Fibroblast of the aortic adventitia (primary cell): ENCODE data around the gene BFSP1. TPM values are rescaled to one million over a fixed set of nuclear protein-coding genes. Genes with fewer than 3 reads are reported as not detected.
A peak's percentile ranks its signal among the peaks of the same experiment; 100 is the strongest.

Source experiments
- DNase-seq: peaks from one replicate; pipeline ENCODE4 v3.0.0-alpha.2; 2010; ENCODE audit warnings: low read depth
- H3K4me3 ChIP-seq: 2 replicates; pipeline ENCODE4 v1.5.1; 2011; ENCODE audit warnings: low read depth, mild to moderate bottlenecking, control low read depth, low read length, moderate library complexity
- CTCF ChIP-seq: IDR thresholded peaks from 2 replicates; pipeline ENCODE4 v1.5.1; 2011; ENCODE audit warnings: mild to moderate bottlenecking, low read length, control low read depth, inconsistent platforms; ENCODE audit not compliant: insufficient read depth
- total RNA-seq: library from RNA; depleted of rRNA; stranded (reverse); fragments of >200 nt; gene quantifications from 2 replicates; pipeline ENCODE4 v1.2.3, GENCODE V29; 2012; ENCODE audit warnings: low replicate concordance

Gene BFSP1
- total RNA-seq, 1 donor: 1.3 TPM

GRCh38 chr20:17461941-17462340, 69.2 kb downstream of the BFSP1 start:
- no peak for TF ChIP-seq CTCF
- no peak overlapping the region for H3K4me3 ChIP-seq
- DNase-seq: no peak

GRCh38 chr20:17460119-17460518, 71.1 kb downstream of the BFSP1 start:
- DNase-seq: peak; percentile 1

GRCh38 chr20:17457588-17458190, 73.5 kb downstream of the BFSP1 start:
- DNase-seq: peak; percentile 0
- TF ChIP-seq CTCF: no peak
- H3K4me3 ChIP-seq: no peak overlapping the region

More at GRCh38 chr20:17460119-17460518, 71.1 kb downstream of the BFSP1 start:
- H3K4me3 ChIP-seq: no peak overlapping the region
- no peak for TF ChIP-seq CTCF

- no peak overlapping the region for H3K4me3 ChIP-seq
- TF ChIP-seq CTCF: no peak
- DNase-seq: no peak
Observed at GRCh38 chr20:17457079-17457478, 74.1 kb downstream of the BFSP1 start.

- no peak for DNase-seq
- H3K4me3 ChIP-seq: no peak overlapping the region
- TF ChIP-seq CTCF: no peak
Observed at GRCh38 chr20:17456279-17456678, 74.9 kb downstream of the BFSP1 start.

GRCh38 chr20:17453592-17453991, 77.6 kb downstream of the BFSP1 start:
- no peak overlapping the region for H3K4me3 ChIP-seq
- DNase-seq: no peak
- no peak for TF ChIP-seq CTCF

GRCh38 chr20:17452441-17452840, 78.7 kb downstream of the BFSP1 start:
- H3K4me3 ChIP-seq: no peak overlapping the region
- no peak for TF ChIP-seq CTCF
- DNase-seq: no peak
